ENCODE results near the gene CSRP1. TPM values are rescaled to one million over a fixed set of nuclear protein-coding genes. Genes with fewer than 3 reads are reported as not detected.
"Not testable (repeated sequence)": the region's sequence is repeated elsewhere in the genome, so short reads cannot be mapped to it uniquely, and the experiment has no call there.

The CSRP1 gene
- total RNA-seq, 1 donor from 2014 or later, result 317 TPM

- H3K79me2 ChIP-seq (ENCODE audit: insufficient read depth, low read length), result peaks cover 95% of the 10 kb centered on the region
- H4K20me1 ChIP-seq (ENCODE audit: insufficient read depth, low read length), result peaks cover 95% of the 10 kb centered on the region
- TF ChIP-seq CTCF (IDR thresholded peaks at IDR 0.05; ENCODE audit: insufficient read depth, low read depth, low read length) (no peak), EZH2 (IDR thresholded peaks at IDR 0.05; ENCODE audit: insufficient read depth, low read length) (no peak)
- Mint-ChIP-seq H3K27me3 (ENCODE audit: low read depth, unreplicated experiment) (no peaks in the 10 kb centered on the region), H3K36me3 (ENCODE audit: low read depth, unreplicated experiment) (peaks cover 38% of the 10 kb centered on the region), H3K4me3 (ENCODE audit: unreplicated experiment) (no peak overlapping the region), H3K27ac (ENCODE audit: unreplicated experiment) (peak overlapping the region; percentile 15), H3K4me1 (ENCODE audit: low read depth, unreplicated experiment) (peaks cover 44% of the 10 kb centered on the region), H3K9me3 (ENCODE audit: unreplicated experiment) (peaks cover 2% of the 10 kb centered on the region)
- H3K9ac ChIP-seq (ENCODE audit: low read length), result peak overlapping the region; percentile 17
- no peaks in the 10 kb centered on the region for H3K27me3 ChIP-seq (ENCODE audit: insufficient read depth, low read length)
- DNase-seq (ENCODE audit: low read depth) (no peak), FAIRE-seq (no peak)
- H3K4me2 ChIP-seq (ENCODE audit: low read length), result no peak overlapping the region
- H3K4me3 ChIP-seq (ENCODE audit: insufficient read depth, low read depth, low read length), result no peak overlapping the region
- H3K4me1 ChIP-seq (ENCODE audit: insufficient read depth, low read length), result peaks cover 53% of the 10 kb centered on the region
- H3K27ac ChIP-seq (ENCODE audit: low read depth, low read length), result no peak overlapping the region
- no peak overlapping the region for H2AFZ ChIP-seq (ENCODE audit: low read depth, low read length)
- peaks cover 48% of the 10 kb centered on the region for H3K36me3 ChIP-seq (ENCODE audit: insufficient read depth, low read length)
- H3K9me3 ChIP-seq (ENCODE audit: insufficient read depth, low read depth, low read length), result no peaks in the 10 kb centered on the region
Measured at GRCh38 chr1:201495551-201496295, 11.2 kb downstream of the CSRP1 start.

GRCh38 chr1:201493757-201494617, 12.9 kb downstream of the CSRP1 start:
- no peaks in the 10 kb centered on the region for H3K27me3 Mint-ChIP-seq (ENCODE audit: low read depth, unreplicated experiment)
- H3K4me1 Mint-ChIP-seq (ENCODE audit: low read depth, unreplicated experiment), result peaks cover 44% of the 10 kb centered on the region
- H4K20me1 ChIP-seq (ENCODE audit: insufficient read depth, low read length), result peaks cover 96% of the 10 kb centered on the region
- no peak overlapping the region for H2AFZ ChIP-seq (ENCODE audit: low read depth, low read length)
- TF ChIP-seq CTCF (IDR thresholded peaks at IDR 0.05; ENCODE audit: insufficient read depth, low read depth, low read length) (no peak), EZH2 (IDR thresholded peaks at IDR 0.05; ENCODE audit: insufficient read depth, low read length) (no peak)
- peaks cover 46% of the 10 kb centered on the region for H3K36me3 ChIP-seq (ENCODE audit: insufficient read depth, low read length)
- H3K27ac Mint-ChIP-seq (ENCODE audit: unreplicated experiment), result peak overlapping the region; percentile 69
- H3K4me2 ChIP-seq (ENCODE audit: low read length), result peak overlapping the region; percentile 61
- H3K4me3 Mint-ChIP-seq (ENCODE audit: unreplicated experiment), result no peak overlapping the region
- H3K27me3 ChIP-seq (ENCODE audit: insufficient read depth, low read length), result no peaks in the 10 kb centered on the region
- H3K9me3 ChIP-seq (ENCODE audit: insufficient read depth, low read depth, low read length), result no peaks in the 10 kb centered on the region
- H3K36me3 Mint-ChIP-seq (ENCODE audit: low read depth, unreplicated experiment), result peaks cover 46% of the 10 kb centered on the region
- H3K4me3 ChIP-seq (ENCODE audit: insufficient read depth, low read depth, low read length), result no peak overlapping the region
- H3K4me1 ChIP-seq (ENCODE audit: insufficient read depth, low read length), result peaks cover 56% of the 10 kb centered on the region
- peaks cover 2% of the 10 kb centered on the region for H3K9me3 Mint-ChIP-seq (ENCODE audit: unreplicated experiment)
- FAIRE-seq, result no peak
- H3K27ac ChIP-seq (ENCODE audit: low read depth, low read length), result no peak overlapping the region
- peak; percentile 79 for DNase-seq (ENCODE audit: low read depth)
- peaks cover 88% of the 10 kb centered on the region for H3K79me2 ChIP-seq (ENCODE audit: insufficient read depth, low read length)
- H3K9ac ChIP-seq (ENCODE audit: low read length), result peak overlapping the region; percentile 31

- not testable (repeated sequence) for H3K27ac ChIP-seq (ENCODE audit: low read depth, low read length); H3K27ac Mint-ChIP-seq (ENCODE audit: unreplicated experiment); H3K27me3 ChIP-seq (ENCODE audit: insufficient read depth, low read length); H3K9me3 ChIP-seq (ENCODE audit: insufficient read depth, low read depth, low read length); DNase-seq (ENCODE audit: low read depth); H3K4me3 ChIP-seq (ENCODE audit: insufficient read depth, low read depth, low read length); H2AFZ ChIP-seq (ENCODE audit: low read depth, low read length); FAIRE-seq; H3K9ac ChIP-seq (ENCODE audit: low read length); H3K4me3 Mint-ChIP-seq (ENCODE audit: unreplicated experiment); H3K4me2 ChIP-seq (ENCODE audit: low read length); H3K9me3 Mint-ChIP-seq (ENCODE audit: unreplicated experiment); H3K27me3 Mint-ChIP-seq (ENCODE audit: low read depth, unreplicated experiment)
- Histone ChIP-seq H3K79me2 (ENCODE audit: insufficient read depth, low read length) (peaks cover 86% of the 10 kb centered on the region), H4K20me1 (ENCODE audit: insufficient read depth, low read length) (peaks cover 96% of the 10 kb centered on the region), H3K36me3 (ENCODE audit: insufficient read depth, low read length) (peaks cover 46% of the 10 kb centered on the region), H3K4me1 (ENCODE audit: insufficient read depth, low read length) (peaks cover 60% of the 10 kb centered on the region)
- H3K4me1 Mint-ChIP-seq (ENCODE audit: low read depth, unreplicated experiment), result peaks cover 45% of the 10 kb centered on the region
- peaks cover 53% of the 10 kb centered on the region for H3K36me3 Mint-ChIP-seq (ENCODE audit: low read depth, unreplicated experiment)
Measured at GRCh38 chr1:201493026-201493656, 13.8 kb downstream of the CSRP1 start.

All from astrocyte (in vitro differentiated cells and primary cell).